Immature natural killer cell (primary cell): Measurements from ENCODE around the gene CFAP58. TPM values are rescaled to one million over a fixed set of nuclear protein-coding genes. Genes with fewer than 3 reads are reported as not detected.

Source experiments
- DNase-seq, 3 donors: peaks; one replicate each; pipeline ENCODE4 v3.0.0; 2022; ENCODE audit warnings: mixed read lengths in 1 of 3
- H3K27ac Mint-ChIP-seq, 6 donors: one replicate each; pipeline ENCODE4 v1.8.0; 2020; ENCODE audit warnings: mixed read lengths in 6 of 6, mild to moderate bottlenecking in 5 of 6, inconsistent platforms in 4 of 6, moderate library complexity in 3 of 6
- H3K27me3 Mint-ChIP-seq, 3 donors: one replicate each; pipeline ENCODE4 v1.8.0; 2020 to 2021; ENCODE audit warnings: low read depth in 3 of 3, mild to moderate bottlenecking in 3 of 3, mixed read lengths in 3 of 3, moderate library complexity in 3 of 3, inconsistent platforms in 1 of 3
- H3K36me3 Mint-ChIP-seq, 3 donors: one replicate each; pipeline ENCODE4 v1.8.0; 2020; ENCODE audit warnings: mixed read lengths in 3 of 3, inconsistent platforms in 2 of 3, mild to moderate bottlenecking in 2 of 3
- H3K4me1 Mint-ChIP-seq, 2 donors: one replicate each; pipeline ENCODE4 v1.8.0; 2020; ENCODE audit warnings: inconsistent platforms in 2 of 2, mild to moderate bottlenecking in 2 of 2, mixed read lengths in 2 of 2, moderate library complexity in 1 of 2
- H3K4me3 Mint-ChIP-seq, 5 donors: one replicate each; pipeline ENCODE4 v1.8.0; 2020; ENCODE audit warnings: mild to moderate bottlenecking in 5 of 5, mixed read lengths in 5 of 5, inconsistent platforms in 3 of 5, moderate library complexity in 3 of 5
- H3K9me3 Mint-ChIP-seq, 6 donors: one replicate each; pipeline ENCODE4 v1.8.0; 2020; ENCODE audit warnings: mild to moderate bottlenecking in 6 of 6, mixed read lengths in 6 of 6, inconsistent platforms in 4 of 6, moderate library complexity in 3 of 6
- polyA plus RNA-seq, 3 donors: library from polyadenylated mRNA; unstranded; fragments of 300-500 nt; fragmentation: Illumina TruSeq; gene quantifications; one replicate each; pipeline ENCODE4 v1.2.3, GENCODE V29; 2021

The CFAP58 gene
- polyA plus RNA-seq, 3 donors from 2014 or later = not detected

- Mint-ChIP-seq H3K4me3 (no peak overlapping the region), H3K9me3 (no peaks in the 10 kb centered on the region), H3K36me3 (peaks cover 5 to 17% (median 5%) of the 10 kb centered on the region in 3 donors), H3K4me1 (peaks cover 62 to 63% of the 10 kb centered on the region in 2 donors), H3K27ac (peak overlapping the region; percentile 15 to 100 (median 55)), H3K27me3 (peaks cover 6 to 66% (median 52%) of the 10 kb centered on the region in 3 donors)
- no peak for DNase-seq
Observed at GRCh38 chr10:104316321-104317099, 37.1 kb upstream of the CFAP58 start.

- peaks cover 66% of the 10 kb centered on the region in 2 donors for H3K4me1 Mint-ChIP-seq
- H3K4me3 Mint-ChIP-seq = peak overlapping the region in 1 of 5 donors; percentile 5
- H3K36me3 Mint-ChIP-seq = peaks cover 5 to 12% (median 5%) of the 10 kb centered on the region in 3 donors
- no peak for DNase-seq
- H3K27me3 Mint-ChIP-seq = peaks cover 6 to 68% (median 50%) of the 10 kb centered on the region in 3 donors
- H3K27ac Mint-ChIP-seq = peak overlapping the region in 5 of 6 donors; percentile 47 to 100 (median 74)
- no peaks in the 10 kb centered on the region for H3K9me3 Mint-ChIP-seq
Observed at GRCh38 chr10:104317269-104317710, 36.3 kb upstream of the CFAP58 start.

GRCh38 chr10:104317726-104318299 is 35.8 kb upstream of the CFAP58 start:
- DNase-seq = no peak
- peaks cover 67 to 70% of the 10 kb centered on the region in 2 donors for H3K4me1 Mint-ChIP-seq
- H3K27ac Mint-ChIP-seq = peak overlapping the region; percentile 37 to 100 (median 72)
- H3K27me3 Mint-ChIP-seq = peaks cover 8 to 69% (median 49%) of the 10 kb centered on the region in 3 donors
- peaks cover 5 to 7% (median 5%) of the 10 kb centered on the region in 3 donors for H3K36me3 Mint-ChIP-seq
- no peaks in the 10 kb centered on the region for H3K9me3 Mint-ChIP-seq
- peak overlapping the region in 1 of 5 donors; percentile 5 for H3K4me3 Mint-ChIP-seq

- Mint-ChIP-seq H3K36me3 (peaks cover 2 to 5% (median 5%) of the 10 kb centered on the region in 3 donors), H3K27ac (peak overlapping the region in 5 of 6 donors; percentile 11 to 100 (median 68)), H3K4me3 (no peak overlapping the region), H3K4me1 (peaks cover 72 to 75% of the 10 kb centered on the region in 2 donors), H3K27me3 (peaks cover 9 to 69% (median 49%) of the 10 kb centered on the region in 3 donors), H3K9me3 (no peaks in the 10 kb centered on the region)
- DNase-seq = no peak
Observed at GRCh38 chr10:104318326-104318725, 35.3 kb upstream of the CFAP58 start.

GRCh38 chr10:104318810-104319741 is 34.6 kb upstream of the CFAP58 start:
- peaks cover 80 to 82% of the 10 kb centered on the region in 2 donors for H3K4me1 Mint-ChIP-seq
- peak overlapping the region; percentile 36 to 100 (median 66) for H3K27ac Mint-ChIP-seq
- peak overlapping the region in 1 of 5 donors; percentile 65 for H3K4me3 Mint-ChIP-seq
- no peak for DNase-seq
- H3K27me3 Mint-ChIP-seq = peaks cover 11 to 68% (median 52%) of the 10 kb centered on the region in 3 donors
- peaks cover 0 to 5% (median 3%) of the 10 kb centered on the region in 3 donors for H3K36me3 Mint-ChIP-seq
- no peaks in the 10 kb centered on the region for H3K9me3 Mint-ChIP-seq

- peaks cover 100% of the 10 kb centered on the region in 2 donors for H3K4me1 Mint-ChIP-seq
- no peaks in the 10 kb centered on the region for H3K9me3 Mint-ChIP-seq
- peaks cover 15 to 69% (median 64%) of the 10 kb centered on the region in 3 donors for H3K27me3 Mint-ChIP-seq
- peak overlapping the region; percentile 90 to 100 (median 98) for H3K27ac Mint-ChIP-seq
- no peak for DNase-seq
- peak overlapping the region; percentile 78 to 90 (median 88) for H3K4me3 Mint-ChIP-seq
- H3K36me3 Mint-ChIP-seq = peaks cover 4 to 6% (median 5%) of the 10 kb centered on the region in 3 donors
Observed at GRCh38 chr10:104321226-104321625, 32.4 kb upstream of the CFAP58 start.

GRCh38 chr10:104321725-104322415 is 31.8 kb upstream of the CFAP58 start:
- peak overlapping the region; percentile 90 to 100 (median 98) for H3K27ac Mint-ChIP-seq
- no peak for DNase-seq
- peaks cover 17 to 70% (median 61%) of the 10 kb centered on the region in 3 donors for H3K27me3 Mint-ChIP-seq
- no peaks in the 10 kb centered on the region for H3K9me3 Mint-ChIP-seq
- H3K4me3 Mint-ChIP-seq = peak overlapping the region; percentile 78 to 90 (median 88)
- peaks cover 4 to 6% (median 4%) of the 10 kb centered on the region in 3 donors for H3K36me3 Mint-ChIP-seq
- peaks cover 100% of the 10 kb centered on the region in 2 donors for H3K4me1 Mint-ChIP-seq

- Mint-ChIP-seq H3K4me1 (peaks cover 100% of the 10 kb centered on the region in 2 donors), H3K27ac (peak overlapping the region; percentile 90 to 100 (median 98)), H3K27me3 (peaks cover 17 to 68% (median 63%) of the 10 kb centered on the region in 3 donors), H3K4me3 (peak overlapping the region; percentile 78 to 90 (median 88)), H3K36me3 (peaks cover 0 to 6% (median 4%) of the 10 kb centered on the region in 3 donors), H3K9me3 (no peaks in the 10 kb centered on the region)
- peak in 2 of 3 donors; percentile 44 to 48 for DNase-seq
Observed at GRCh38 chr10:104322416-104322782, 31.2 kb upstream of the CFAP58 start.

- peaks cover 0 to 6% (median 4%) of the 10 kb centered on the region in 3 donors for H3K36me3 Mint-ChIP-seq
- H3K27ac Mint-ChIP-seq = peak overlapping the region; percentile 90 to 100 (median 98)
- H3K4me3 Mint-ChIP-seq = peak overlapping the region; percentile 78 to 90 (median 88)
- H3K4me1 Mint-ChIP-seq = peaks cover 100% of the 10 kb centered on the region in 2 donors
- H3K9me3 Mint-ChIP-seq = no peaks in the 10 kb centered on the region
- peaks cover 20 to 69% (median 62%) of the 10 kb centered on the region in 3 donors for H3K27me3 Mint-ChIP-seq
- no peak for DNase-seq
Observed at GRCh38 chr10:104323085-104323484, 30.5 kb upstream of the CFAP58 start.

- no peak for DNase-seq
- H3K4me3 Mint-ChIP-seq = peak overlapping the region; percentile 80 to 90 (median 88)
- peaks cover 0 to 6% (median 4%) of the 10 kb centered on the region in 3 donors for H3K36me3 Mint-ChIP-seq
- H3K9me3 Mint-ChIP-seq = no peaks in the 10 kb centered on the region
- peaks cover 100% of the 10 kb centered on the region in 2 donors for H3K4me1 Mint-ChIP-seq
- peaks cover 22 to 69% (median 66%) of the 10 kb centered on the region in 3 donors for H3K27me3 Mint-ChIP-seq
- peak overlapping the region; percentile 96 to 100 (median 99) for H3K27ac Mint-ChIP-seq
Observed at GRCh38 chr10:104323760-104324201, 29.9 kb upstream of the CFAP58 start.

- H3K4me3 Mint-ChIP-seq = peak overlapping the region; percentile 80 to 90 (median 88)
Observed at GRCh38 chr10:104324221-104324686, 29.4 kb upstream of the CFAP58 start.

GRCh38 chr10:104324931-104325330 is 28.7 kb upstream of the CFAP58 start:
- no peak for DNase-seq
- peaks cover 0 to 6% (median 4%) of the 10 kb centered on the region in 3 donors for H3K36me3 Mint-ChIP-seq

More at GRCh38 chr10:104324221-104324686, 29.4 kb upstream of the CFAP58 start:
- DNase-seq = peak in 1 of 3 donors; percentile 34
- H3K4me1 Mint-ChIP-seq = peaks cover 100% of the 10 kb centered on the region in 2 donors
- H3K27ac Mint-ChIP-seq = peak overlapping the region; percentile 96 to 100 (median 99)
- peaks cover 0 to 6% (median 4%) of the 10 kb centered on the region in 3 donors for H3K36me3 Mint-ChIP-seq
- peaks cover 26 to 74% (median 69%) of the 10 kb centered on the region in 3 donors for H3K27me3 Mint-ChIP-seq
- H3K9me3 Mint-ChIP-seq = no peaks in the 10 kb centered on the region

More at GRCh38 chr10:104324931-104325330, 28.7 kb upstream of the CFAP58 start:
- Mint-ChIP-seq H3K27me3 (peaks cover 26 to 78% (median 72%) of the 10 kb centered on the region in 3 donors), H3K4me1 (peaks cover 100% of the 10 kb centered on the region in 2 donors), H3K9me3 (no peaks in the 10 kb centered on the region), H3K27ac (peak overlapping the region; percentile 96 to 100 (median 99)), H3K4me3 (peak overlapping the region; percentile 80 to 90 (median 88))
